ENCODE data around the gene PLXNA4.

DNA sequence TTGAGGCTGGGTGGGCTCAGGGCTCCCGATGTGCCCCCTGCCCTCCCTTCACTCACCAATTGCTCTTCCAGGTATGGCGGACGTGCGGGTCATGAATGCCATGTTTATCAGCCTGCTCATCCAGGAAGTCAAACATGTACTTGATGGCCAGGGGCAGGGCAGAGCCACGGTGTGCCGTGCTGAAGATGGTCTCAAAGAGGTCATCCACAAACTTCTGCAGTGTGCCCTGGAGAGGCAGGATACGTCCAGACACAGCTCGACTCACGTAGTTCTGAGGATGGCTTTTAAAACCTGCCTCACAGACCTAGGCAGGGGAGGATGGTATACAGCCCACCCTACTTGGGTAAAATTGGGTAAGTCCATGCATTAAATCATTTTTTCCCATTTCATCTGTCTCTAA lies 431.2 kb downstream of the PLXNA4 start:
- TF ChIP-seq GATA2 (IDR thresholded peaks at IDR 0.05; ENCODE audit: low read depth, low read length) (no peak), GATA3 (IDR thresholded peaks at IDR 0.05; ENCODE audit: low read depth, low read length) (no peak)

Measured in SH-SY5Y (cell line).